ENCODE data around the gene CCNL2.

CCNL2 gene

DNA sequence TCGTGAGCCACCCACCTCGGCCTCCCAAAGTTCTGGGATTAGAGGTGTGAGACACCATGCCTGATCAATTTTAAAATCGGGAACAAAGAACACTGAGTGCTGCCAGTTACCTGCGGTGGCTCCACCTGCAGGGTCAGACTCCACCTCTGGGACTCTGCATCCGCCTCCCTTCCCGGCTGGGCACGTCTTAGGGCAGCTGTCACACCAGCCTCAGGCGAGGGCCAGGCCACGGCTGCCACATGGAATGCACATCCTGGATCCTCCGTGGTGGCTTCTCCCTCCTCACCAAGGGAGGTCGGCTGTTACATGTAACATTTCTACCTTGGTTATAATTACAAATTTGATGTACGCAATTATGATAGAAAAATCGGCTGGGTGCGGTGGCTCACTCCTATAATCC, 34.9 kb downstream of the CCNL2 start:
- no peak for DNase-seq
- in situ Hi-C loops (cut with HindIII; ENCODE audit: low pct_ligation_motif_present, low pct_unique_long_range_greater_than_20kb, low sequenced_read_pairs), result no loop called here

DNA sequence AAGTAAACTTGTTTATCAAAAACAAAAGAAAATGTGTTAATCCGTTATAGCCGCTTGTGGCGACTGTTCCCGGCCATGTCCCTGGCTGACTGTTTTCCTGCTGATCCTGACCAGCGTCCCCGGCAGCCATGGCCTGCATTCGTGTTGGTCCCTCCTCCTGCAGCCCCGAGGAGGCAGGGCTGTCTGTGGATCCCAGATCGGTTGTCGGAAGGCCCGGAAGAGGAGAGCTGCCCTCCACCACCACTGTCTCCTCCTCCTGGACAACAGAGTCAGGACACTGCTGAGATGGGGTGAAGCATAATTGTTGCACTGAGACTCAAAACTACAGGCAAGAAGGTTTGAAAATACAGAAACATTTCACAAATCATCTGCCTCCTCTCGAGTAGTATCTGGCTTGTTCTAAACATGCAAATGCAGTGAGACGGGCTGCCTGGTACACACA, 37.1 kb downstream of the CCNL2 start:
- DNase-seq, result no peak
- in situ Hi-C loops (cut with HindIII; ENCODE audit: low pct_ligation_motif_present, low pct_unique_long_range_greater_than_20kb, low sequenced_read_pairs), result no loop called here

DNA sequence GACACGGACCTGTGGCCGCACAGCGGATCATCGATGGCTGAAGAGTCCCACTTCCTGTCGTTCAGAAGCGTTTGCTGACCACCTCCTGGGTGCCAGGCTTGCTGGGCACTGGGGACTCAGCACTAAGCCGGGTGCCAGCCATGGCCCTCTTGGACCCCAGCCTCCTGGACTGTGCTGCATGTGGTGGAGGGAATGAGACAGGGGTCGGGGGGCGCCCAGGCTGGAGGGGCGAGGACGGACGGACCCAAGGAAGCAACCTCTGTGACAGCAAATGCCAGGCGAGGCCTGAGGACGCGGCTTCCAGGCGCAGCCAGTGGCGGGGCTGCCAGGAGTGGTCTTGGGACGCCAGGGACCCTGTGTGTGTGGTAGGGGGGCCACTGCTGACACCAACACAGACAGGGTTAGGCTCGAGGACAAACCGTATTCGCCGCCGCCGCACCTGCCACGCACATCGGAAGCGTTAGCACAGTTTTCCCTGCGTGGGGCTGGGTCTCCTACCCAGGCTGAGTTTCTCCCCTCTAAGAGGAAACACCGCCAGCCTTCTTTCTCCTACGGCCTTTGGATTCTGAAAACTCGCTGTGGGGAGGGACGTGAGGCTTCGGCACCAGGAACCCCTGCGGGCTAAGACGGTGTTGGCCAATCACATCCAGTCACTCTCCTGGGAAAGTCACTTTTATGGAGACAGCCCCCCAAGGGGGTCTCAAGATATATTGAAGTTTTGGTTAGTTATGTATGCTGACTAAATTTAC, 37.7 kb downstream of the CCNL2 start:
- no peak for DNase-seq
- in situ Hi-C loops (cut with HindIII; ENCODE audit: low pct_ligation_motif_present, low pct_unique_long_range_greater_than_20kb, low sequenced_read_pairs), result no loop called here

DNA sequence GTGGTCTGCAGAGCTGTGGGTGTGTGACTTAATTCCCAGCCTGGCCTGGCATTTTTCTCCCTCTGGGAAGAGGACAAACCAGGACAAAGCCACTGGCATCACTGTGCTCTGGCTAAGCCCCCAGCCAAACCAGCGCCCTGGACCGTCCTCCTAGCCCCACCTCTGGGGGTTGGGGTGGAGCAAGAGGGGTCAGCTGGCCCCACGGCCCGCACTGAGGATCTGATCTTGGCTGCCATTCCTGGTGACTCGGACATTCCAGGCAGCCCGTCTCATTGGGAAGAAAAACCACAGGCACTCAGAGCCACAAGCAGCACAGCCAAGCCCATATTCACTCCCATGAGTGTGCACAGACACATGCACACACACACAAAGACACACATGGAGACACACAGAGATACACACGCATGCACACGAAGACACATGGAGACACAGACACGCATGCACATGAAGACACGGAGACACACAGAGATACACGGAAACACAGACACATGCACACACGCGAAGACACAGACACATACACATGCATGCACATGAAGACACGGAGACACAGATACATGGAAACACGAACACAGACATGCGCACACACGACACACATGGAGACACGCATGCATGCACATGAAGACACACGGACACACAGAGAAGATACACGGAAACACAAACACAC, 38.5 kb downstream of the CCNL2 start:
- DNase-seq, result peak; percentile 93
- in situ Hi-C loops (cut with HindIII; ENCODE audit: low pct_ligation_motif_present, low pct_unique_long_range_greater_than_20kb, low sequenced_read_pairs), result no loop called here

DNA sequence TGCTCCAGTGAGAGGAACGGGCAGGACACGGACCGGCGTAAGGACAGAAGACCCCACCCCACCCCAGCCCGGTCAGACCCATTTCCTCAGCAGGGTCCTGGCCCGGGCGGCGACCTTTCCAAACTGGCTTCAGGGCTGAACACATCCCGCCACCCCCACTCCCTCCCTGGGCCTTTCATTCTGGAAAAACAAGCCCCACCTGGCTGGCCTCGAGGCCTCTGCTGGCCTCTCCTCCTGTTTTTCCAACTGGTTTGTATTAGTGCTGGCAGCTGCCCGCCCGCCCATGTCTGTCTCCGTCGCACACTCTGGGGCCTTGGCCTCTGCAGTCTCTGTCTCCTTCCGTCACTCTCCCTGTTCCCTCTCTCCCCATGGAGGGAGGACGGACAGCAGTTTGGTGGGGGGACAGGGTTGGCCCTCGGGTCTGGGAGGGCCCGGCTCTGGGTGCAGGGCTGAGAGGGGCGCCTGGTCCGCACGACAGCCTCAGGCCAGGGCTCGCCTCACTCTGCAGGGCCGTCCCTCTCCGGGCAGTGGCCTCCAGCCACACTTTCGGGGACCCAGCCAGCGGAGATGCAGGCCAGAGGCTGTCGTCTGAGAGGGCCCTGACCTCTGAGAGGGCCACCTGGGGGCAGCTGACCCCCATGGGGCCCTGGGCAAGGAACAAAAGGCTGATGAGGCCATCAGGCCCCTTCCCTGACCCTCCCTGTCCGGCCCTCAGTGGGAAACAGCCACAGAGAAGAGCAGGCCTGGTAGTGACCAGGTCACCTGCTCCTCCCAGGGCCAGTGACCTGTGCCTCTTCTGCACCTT, 39.3 kb downstream of the CCNL2 start:
- in situ Hi-C loops (cut with HindIII; ENCODE audit: low pct_ligation_motif_present, low pct_unique_long_range_greater_than_20kb, low sequenced_read_pairs), result no loop called here
- no peak for DNase-seq

DNA sequence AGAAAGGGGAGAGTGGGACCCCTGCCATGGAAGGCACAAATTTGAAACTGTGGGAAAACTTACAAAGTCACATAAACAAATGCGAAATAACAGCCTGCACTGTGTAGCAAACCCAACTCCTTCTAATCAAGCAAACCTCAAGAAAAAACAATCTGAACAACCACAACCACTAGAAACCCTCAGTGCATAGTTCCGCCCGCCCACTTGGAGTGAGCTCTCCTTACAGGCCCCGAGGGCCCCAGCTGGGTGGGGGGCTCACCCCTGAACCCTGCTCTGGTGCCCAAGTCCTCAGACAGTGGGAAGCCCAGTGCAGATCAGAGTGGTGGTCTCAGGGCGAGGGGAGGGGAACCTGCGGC, 39.8 kb downstream of the CCNL2 start:
- in situ Hi-C loops (cut with HindIII; ENCODE audit: low pct_ligation_motif_present, low pct_unique_long_range_greater_than_20kb, low sequenced_read_pairs), result no loop called here

DNA sequence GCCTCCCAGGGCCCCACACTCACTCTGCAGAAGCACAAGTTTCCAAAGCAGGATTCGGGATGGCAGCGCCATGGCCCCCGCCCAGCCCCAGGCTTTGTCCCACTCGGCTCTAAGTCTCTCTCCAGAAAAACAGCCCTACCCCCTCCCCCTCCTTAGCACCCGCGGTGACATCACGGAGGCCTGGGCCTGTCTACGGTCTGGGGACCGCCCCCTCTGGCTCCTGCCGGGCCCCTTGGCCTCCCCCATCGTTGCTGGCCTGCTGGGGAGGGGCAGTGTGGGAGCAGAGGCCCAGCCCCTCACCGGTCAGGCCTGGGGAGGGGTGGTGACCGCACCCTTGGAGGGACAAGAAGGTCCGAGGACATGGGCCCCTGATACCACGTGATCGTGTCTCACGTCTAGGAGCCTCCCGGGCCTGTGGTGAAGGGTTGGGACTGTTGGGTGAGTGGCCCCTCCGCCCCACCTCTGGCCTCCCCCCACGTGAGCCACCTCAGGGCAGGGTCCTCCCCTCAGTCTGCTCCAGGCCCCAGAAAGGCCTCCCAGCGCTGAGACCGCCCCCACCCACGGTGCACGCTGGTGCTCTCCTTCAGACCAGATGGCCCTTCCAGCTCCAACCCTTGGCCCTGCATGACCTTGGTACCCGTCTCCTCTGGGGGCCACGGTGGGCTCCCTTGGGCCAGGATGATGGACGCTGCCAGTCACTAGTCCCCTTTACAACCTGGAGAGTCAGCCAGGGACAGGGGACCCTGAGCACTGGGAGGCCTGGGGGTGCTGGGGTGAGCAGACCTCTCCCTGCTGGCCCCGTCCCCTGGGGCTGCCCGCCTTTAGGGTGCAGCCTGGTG, 40.5 kb downstream of the CCNL2 start, which contains the start of gene MXRA8:
TSS of gene MXRA8 (minus strand) at position 123 of the 839 bp plus-strand sequence. CDS start at position 72, 51 bp downstream.
- no peak for DNase-seq
- in situ Hi-C loops (cut with HindIII; ENCODE audit: low pct_ligation_motif_present, low pct_unique_long_range_greater_than_20kb, low sequenced_read_pairs), result no loop called here

More for the DNA sequence above, 39.8 kb downstream of the CCNL2 start:
- DNase-seq, result no peak

DNA sequence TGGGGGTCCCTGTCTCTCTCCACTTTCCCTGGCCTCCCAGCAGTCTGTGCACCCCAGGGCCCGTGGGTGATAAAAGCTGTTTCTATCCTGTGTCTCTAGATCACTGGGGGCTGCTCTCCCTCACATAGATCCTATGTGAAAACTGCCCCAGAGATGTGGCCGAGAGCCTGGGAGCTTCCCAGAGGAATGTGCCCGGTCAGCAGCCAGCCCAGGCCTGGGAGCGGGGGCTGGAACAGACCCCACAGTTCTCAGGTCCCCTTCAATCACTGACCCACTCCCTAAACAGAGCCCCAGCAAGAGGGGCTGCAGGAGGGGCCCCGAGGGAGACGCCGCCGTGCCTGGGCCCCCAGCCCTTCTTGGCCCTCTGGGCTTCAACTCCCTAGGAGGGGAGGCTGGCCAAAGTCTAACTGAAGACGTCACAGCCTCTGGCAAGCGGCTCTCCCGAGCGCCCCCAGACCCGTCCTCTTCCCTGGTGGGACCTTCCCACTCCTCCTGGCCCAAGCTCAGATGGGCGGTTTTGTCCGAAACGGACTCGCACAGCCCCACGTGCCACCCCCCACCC, 41.2 kb downstream of the CCNL2 start:
- DNase-seq, result no peak
- in situ Hi-C loops (cut with HindIII; ENCODE audit: low pct_ligation_motif_present, low pct_unique_long_range_greater_than_20kb, low sequenced_read_pairs), result no loop called here

DNA sequence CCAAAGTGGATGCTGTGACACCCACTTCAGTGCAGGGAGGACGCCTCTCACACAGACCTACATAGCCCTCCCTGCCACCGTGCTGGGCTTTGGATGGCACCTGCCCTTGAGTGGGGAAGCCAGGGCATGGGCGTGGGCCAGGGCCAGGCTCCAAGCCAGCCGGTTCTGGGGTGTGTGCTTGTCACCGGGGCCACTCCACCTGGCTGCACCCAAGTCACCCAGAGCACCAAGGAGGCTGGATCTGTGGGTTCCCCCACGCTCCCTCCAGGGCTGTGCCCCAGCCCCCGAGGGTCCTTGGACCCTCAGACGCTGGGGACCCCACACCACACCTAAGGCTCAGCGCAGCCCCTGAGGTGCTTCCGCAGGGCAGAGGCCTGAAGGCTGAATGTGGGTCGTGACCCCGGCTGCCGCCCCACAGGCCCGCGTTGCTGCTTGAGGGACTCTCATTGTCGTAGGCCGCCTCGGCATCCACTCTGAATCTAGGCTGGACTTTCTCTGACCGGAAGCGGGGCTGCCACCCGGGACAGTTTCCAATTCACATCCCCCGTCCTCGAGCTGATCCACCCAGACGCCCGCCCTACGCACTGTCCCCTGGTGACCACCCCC, 42.2 kb downstream of the CCNL2 start:
- no peak for DNase-seq
- in situ Hi-C loops (cut with HindIII; ENCODE audit: low pct_ligation_motif_present, low pct_unique_long_range_greater_than_20kb, low sequenced_read_pairs), result no loop called here

DNA sequence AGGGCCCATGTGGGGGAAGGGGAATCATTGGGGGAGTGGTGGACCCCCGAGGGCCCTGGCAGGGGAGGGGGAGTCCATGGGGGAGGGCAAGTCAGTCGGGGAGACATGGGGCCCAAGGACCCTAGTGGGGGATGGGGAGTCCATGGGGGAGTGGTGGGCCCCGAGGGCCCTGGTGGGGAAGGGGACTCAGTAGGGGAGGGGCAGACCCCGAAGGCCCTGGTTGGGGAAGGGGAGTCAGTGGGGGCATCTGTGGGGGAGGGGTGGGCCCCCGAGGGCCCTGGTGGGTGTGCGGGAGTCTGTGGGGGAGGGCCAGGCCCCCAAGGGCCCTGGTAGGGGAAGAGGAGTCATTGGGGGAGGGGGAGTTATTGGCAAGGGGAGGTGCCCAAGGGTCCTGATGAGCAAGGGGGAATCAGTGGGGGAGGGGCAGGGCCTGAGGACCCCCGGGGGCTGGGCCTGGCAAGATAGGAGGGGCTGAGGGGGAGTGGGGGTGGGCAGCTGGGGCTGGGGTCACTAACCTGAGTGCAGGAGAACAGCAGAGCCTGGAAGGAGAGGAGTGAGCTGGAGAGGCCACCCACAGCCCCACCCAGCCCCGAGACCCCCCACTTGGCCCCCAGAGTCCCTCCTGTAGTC, 42.9 kb downstream of the CCNL2 start:
- in situ Hi-C loops (cut with HindIII; ENCODE audit: low pct_ligation_motif_present, low pct_unique_long_range_greater_than_20kb, low sequenced_read_pairs), result no loop called here
- no peak for DNase-seq

DNA sequence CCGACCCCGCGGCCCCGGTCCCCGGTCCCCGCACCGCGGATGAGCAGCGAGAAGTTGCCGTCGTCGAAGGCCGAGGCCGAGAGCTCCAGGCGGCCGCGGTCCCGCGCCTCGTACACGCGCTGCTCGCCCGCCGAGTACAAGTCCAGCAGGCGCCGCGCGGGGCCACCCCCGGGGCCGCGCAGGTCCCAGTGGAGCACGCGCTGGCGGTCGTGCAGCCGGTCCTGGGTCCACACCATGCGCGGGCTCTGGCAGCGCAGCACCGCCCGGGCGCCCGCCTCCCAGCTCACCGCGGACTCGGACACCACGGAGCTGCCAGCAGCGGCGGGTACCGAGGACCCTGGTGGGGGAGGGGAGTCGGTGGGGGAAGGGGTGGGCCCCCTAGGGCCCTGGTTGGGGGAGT, 43.7 kb downstream of the CCNL2 start:
- in situ Hi-C loops (cut with HindIII; ENCODE audit: low pct_ligation_motif_present, low pct_unique_long_range_greater_than_20kb, low sequenced_read_pairs), result no loop called here
- DNase-seq, result no peak

DNA sequence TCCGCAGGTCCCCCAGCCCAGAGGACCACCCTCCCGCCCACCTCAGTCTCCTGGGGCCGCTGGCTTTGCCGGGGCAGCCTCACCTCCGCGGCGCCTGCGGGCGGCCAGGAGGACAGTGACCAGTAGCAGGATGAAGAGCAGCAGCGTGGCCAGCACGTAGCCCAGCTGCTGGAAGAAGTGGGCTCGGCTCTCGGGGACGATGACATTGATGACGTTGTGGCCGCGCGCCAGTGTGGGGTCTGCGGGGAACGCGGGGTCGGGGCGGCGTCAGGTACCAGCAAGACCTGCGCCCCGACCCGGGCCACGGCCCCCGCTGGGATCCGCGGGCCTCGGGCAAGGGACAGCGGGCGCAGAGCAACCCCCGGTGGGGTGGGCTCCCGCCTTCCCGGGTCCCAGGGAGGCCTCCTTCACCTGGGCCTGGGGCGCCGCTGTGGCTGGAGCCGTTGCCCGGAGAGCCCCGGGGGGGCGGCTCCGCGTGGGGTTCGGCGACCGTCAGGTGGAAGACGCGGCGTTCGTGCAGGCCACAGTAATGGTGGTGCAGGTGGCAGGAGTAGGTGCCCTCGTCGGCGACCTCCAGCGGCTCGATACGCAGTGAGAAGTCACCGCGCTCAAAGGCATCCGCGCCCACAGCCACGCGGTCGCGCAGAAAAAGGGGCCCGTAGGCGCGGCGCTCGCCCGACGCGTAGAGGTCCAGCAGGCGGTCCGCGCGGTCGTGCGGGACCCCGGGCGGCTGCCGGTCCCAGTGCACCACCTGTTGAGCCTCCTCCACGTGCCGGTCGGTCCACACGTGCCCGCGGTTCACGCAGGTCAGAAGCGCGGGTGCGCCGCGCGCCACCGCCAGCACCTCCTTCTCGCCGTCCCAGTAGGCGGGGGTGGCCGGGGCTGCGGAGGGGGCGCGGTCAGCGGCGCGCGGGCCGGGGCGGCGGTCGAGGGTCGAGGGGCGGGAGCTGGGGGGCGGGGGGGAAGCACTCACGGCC, 44.6 kb downstream of the CCNL2 start:
- no peak for DNase-seq
- in situ Hi-C loops (cut with HindIII; ENCODE audit: low pct_ligation_motif_present, low pct_unique_long_range_greater_than_20kb, low sequenced_read_pairs), result no loop called here

DNA sequence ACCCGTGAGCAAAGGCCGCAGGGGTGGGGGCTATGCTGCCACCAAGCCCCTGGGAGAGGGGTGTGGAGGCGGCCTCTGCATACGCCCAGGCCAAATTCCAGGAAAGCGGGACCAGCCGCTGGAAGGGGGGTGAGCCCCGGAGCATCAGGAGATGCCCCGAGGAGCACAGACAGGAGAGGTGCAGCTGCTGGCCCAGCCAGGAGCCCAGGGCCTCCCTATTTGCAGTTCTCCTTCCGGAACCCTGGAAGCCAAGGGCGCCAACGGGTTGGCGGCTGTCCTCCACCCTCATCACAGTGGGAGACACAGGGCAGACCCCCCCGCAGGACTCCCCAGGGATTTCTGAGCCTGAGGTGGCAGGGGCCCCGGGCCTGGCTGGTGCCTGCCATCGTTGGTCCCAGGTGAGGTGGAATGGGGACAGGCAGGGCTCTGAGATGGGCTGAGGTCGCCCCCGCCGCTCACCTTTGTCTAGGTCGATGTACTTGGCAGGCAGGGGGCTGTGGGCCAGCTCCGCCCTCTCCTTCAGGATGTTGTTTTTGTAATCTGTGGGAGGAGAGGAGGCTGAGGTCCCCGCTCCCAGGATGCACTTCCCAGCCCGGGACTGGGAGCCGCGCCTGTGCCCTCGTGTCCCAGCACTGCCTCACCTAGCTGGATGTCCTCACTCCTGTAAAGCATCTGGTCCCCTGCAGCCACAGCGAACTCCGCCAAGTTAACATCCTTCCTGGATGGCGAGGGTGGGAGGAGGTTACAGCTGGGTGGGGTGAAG, 45.6 kb downstream of the CCNL2 start:
- DNase-seq, result no peak
- in situ Hi-C loops (cut with HindIII; ENCODE audit: low pct_ligation_motif_present, low pct_unique_long_range_greater_than_20kb, low sequenced_read_pairs), result no loop called here

DNA sequence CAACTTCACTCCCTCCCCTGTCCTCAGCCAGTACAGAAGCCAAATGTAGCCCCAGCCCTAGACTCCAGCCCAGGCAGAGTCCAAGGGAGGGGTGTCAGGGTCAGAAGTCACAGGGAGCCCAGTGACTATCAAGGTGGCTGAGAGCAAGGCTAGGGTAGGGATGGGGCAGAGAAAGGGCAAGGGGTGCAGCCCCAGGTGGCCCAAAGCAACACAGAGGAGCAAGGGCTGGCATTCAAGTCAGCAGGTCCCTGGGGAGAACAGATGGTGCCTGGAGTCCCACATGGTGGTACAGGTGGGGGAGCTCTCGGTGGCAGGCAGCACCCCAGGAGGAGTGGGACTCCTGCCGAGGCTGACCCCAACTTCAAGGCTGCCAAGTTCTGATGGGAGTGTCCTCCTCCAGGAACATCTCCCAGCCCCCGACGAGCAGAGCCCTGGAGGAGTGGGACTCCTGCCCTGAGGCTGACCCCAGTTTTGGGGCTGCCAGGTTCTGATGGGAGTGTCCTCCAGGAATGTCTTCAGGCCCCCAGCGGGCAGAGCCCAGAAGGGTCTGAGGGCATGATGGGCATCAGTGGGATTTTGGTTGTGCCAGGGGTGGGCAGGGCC, 46.2 kb downstream of the CCNL2 start:
- in situ Hi-C loops (cut with HindIII; ENCODE audit: low pct_ligation_motif_present, low pct_unique_long_range_greater_than_20kb, low sequenced_read_pairs), result no loop called here
- no peak for DNase-seq

All from ACHN (cell line).